ENCODE measurements around the gene CCDC194. TPM values are rescaled to one million over a fixed set of nuclear protein-coding genes. Genes with fewer than 3 reads are reported as not detected.

The CCDC194 gene
- total and polyA plus RNA-seq, 2 experiments from 2014 or later = not detected

DNA sequence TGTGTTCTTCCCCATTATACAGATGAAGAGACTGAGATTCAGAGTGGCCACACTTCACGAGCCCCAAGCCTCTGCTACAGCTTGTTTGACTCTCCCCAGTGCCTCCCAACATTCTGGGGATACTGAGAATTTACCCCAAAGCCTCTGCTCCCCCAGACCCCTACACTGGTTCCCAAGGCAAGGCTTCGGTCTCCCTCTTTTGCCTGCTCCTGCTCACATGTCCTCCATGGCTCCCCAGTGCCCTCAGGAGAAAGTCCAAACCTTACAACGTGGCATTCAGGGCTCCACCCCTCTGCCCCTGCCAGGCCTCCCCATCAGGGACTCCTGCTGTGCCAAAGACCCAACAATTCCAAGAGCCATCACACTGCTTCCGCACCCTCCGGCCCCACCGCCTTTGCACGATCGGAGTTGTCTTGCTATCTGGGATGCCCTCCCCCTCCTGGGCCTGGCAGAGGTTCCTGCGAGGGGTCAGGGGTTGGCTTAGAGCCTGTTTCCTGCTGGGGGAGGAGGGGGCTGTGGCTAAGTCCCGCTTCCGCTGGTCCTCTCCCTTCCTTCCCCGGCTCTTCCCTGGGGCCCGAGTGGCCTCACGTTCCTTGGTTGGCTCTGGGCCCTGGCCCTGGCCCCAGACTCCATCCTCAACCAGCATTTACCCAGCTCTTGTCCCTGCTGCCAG is 41.3 kb downstream of the CCDC194 start:
- Histone ChIP-seq H2AFZ (no peak overlapping the region), H3K27ac (no peak overlapping the region), H3K9me2 (replicated peaks; ENCODE audit: insufficient read depth) (no peaks in the 10 kb centered on the region), H3K36me3 (replicated peaks; ENCODE audit: insufficient read depth, low read depth) (no peaks in the 10 kb centered on the region), H3K27me3 (no peaks in the 10 kb centered on the region), H3K4me2 (no peak overlapping the region), H3K4me1 (ENCODE audit: insufficient read depth) (peaks cover 2% of the 10 kb centered on the region), H3K9me3 (ENCODE audit: low read depth) (no peaks in the 10 kb centered on the region), H3K4me3 (no peak overlapping the region), H3K79me2 (no peaks in the 10 kb centered on the region), H4K20me1 (ENCODE audit: insufficient read depth, poor library complexity, severe bottlenecking) (no peaks in the 10 kb centered on the region)
- DNase-seq (ENCODE audit: low spot score) = no peak
- TF ChIP-seq CTCF (IDR thresholded peaks at IDR 0.05; ENCODE audit: poor library complexity) = no peak
- no peak for TF ChIP-seq EZH2phosphoT487 (IDR thresholded peaks at IDR 0.05; ENCODE audit: low read depth, severe bottlenecking, unreplicated experiment)
- TF ChIP-seq EZH2 (IDR thresholded peaks at IDR 0.05; ENCODE audit: borderline replicate concordance) = no peak
- whole genome bisulfite sequencing (ENCODE audit: low lambda C conversion rate, missing lambda C conversion rate) = 79% methylated on average over 14 of the region's 14 CpGs

GRCh38 chr19:17351815-17352435 is 42.1 kb downstream of the CCDC194 start:
- Histone ChIP-seq H3K36me3 (replicated peaks; ENCODE audit: insufficient read depth, low read depth) (no peaks in the 10 kb centered on the region), H3K9me2 (replicated peaks; ENCODE audit: insufficient read depth) (no peaks in the 10 kb centered on the region), H3K27ac (no peak overlapping the region), H3K4me2 (no peak overlapping the region), H3K27me3 (no peaks in the 10 kb centered on the region), H2AFZ (no peak overlapping the region), H3K4me3 (no peak overlapping the region), H3K9me3 (ENCODE audit: low read depth) (no peaks in the 10 kb centered on the region), H3K79me2 (no peaks in the 10 kb centered on the region), H3K4me1 (ENCODE audit: insufficient read depth) (no peaks in the 10 kb centered on the region), H4K20me1 (ENCODE audit: insufficient read depth, poor library complexity, severe bottlenecking) (no peaks in the 10 kb centered on the region)
- no peak for TF ChIP-seq EZH2phosphoT487 (IDR thresholded peaks at IDR 0.05; ENCODE audit: low read depth, severe bottlenecking, unreplicated experiment)
- no peak for TF ChIP-seq CTCF (IDR thresholded peaks at IDR 0.05; ENCODE audit: poor library complexity)
- TF ChIP-seq EZH2 (IDR thresholded peaks at IDR 0.05; ENCODE audit: borderline replicate concordance) = no peak
- 95% methylated on average over 41 of the region's 45 CpGs for WGBS (ENCODE audit: low lambda C conversion rate, missing lambda C conversion rate)
- no peak for DNase-seq (ENCODE audit: low spot score)

- Histone ChIP-seq H3K27me3 (no peaks in the 10 kb centered on the region), H3K4me1 (ENCODE audit: insufficient read depth) (no peaks in the 10 kb centered on the region), H2AFZ (no peak overlapping the region), H4K20me1 (ENCODE audit: insufficient read depth, poor library complexity, severe bottlenecking) (no peaks in the 10 kb centered on the region), H3K79me2 (no peaks in the 10 kb centered on the region), H3K4me2 (peak overlapping the region; percentile 64), H3K9me3 (ENCODE audit: low read depth) (no peaks in the 10 kb centered on the region), H3K27ac (no peak overlapping the region), H3K4me3 (no peak overlapping the region), H3K36me3 (replicated peaks; ENCODE audit: insufficient read depth, low read depth) (no peaks in the 10 kb centered on the region), H3K9me2 (replicated peaks; ENCODE audit: insufficient read depth) (no peaks in the 10 kb centered on the region)
- peak; percentile 70 for DNase-seq (ENCODE audit: low spot score)
- TF ChIP-seq CTCF (IDR thresholded peaks at IDR 0.05; ENCODE audit: poor library complexity) = no peak
- WGBS (ENCODE audit: low lambda C conversion rate, missing lambda C conversion rate) = 23% methylated on average over 12 of the region's 12 CpGs
Measured at GRCh38 chr19:17348700-17349099, 45.3 kb downstream of the CCDC194 start.
